Breast epithelium (tissue), 3 donors: ENCODE data around the gene HECTD2.

ENCODE experiments used
- POLR2AphosphoS5 ChIP-seq, 3 donors: sonication (generic); formaldehyde crosslinking; IDR thresholded peaks; one replicate each; pipeline ENCODE4 v1.6.1; 2017; ENCODE audit warnings: antibody characterized with exemption in 3 of 3
- TF ChIP-seq, protein P1 (sequence below), 3 donors: fragments of 450-650 bp; IDR thresholded peaks; one replicate each; pipeline ENCODE4 v1.5.1; 2016 to 2017; ENCODE audit warnings: antibody characterized with exemption in 3 of 3, mild to moderate bottlenecking in 3 of 3, moderate library complexity in 3 of 3

DNA sequence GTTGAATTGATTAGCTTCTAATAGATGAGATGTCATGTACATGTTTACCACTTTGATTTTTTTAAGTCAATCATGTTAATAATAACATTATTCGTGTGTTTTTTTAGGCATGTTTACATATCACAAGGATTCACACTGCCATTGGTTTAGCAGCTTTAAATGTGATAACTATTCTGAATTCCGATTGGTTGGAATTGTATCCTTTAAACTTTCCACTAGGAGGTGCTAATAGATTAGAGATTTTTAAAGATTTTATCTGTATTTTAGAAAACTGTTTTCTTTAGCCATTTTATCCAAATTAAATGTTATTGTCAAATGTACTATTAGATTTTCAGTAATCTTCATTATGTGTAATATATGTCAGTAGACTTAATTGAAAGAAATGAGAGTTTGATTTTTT is 83.2 kb downstream of the HECTD2 start:
- no peak for TF ChIP-seq POLR2AphosphoS5 (IDR thresholded peaks at IDR 0.05)
- TF ChIP-seq, protein P1, sequence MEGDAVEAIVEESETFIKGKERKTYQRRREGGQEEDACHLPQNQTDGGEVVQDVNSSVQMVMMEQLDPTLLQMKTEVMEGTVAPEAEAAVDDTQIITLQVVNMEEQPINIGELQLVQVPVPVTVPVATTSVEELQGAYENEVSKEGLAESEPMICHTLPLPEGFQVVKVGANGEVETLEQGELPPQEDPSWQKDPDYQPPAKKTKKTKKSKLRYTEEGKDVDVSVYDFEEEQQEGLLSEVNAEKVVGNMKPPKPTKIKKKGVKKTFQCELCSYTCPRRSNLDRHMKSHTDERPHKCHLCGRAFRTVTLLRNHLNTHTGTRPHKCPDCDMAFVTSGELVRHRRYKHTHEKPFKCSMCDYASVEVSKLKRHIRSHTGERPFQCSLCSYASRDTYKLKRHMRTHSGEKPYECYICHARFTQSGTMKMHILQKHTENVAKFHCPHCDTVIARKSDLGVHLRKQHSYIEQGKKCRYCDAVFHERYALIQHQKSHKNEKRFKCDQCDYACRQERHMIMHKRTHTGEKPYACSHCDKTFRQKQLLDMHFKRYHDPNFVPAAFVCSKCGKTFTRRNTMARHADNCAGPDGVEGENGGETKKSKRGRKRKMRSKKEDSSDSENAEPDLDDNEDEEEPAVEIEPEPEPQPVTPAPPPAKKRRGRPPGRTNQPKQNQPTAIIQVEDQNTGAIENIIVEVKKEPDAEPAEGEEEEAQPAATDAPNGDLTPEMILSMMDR (IDR thresholded peaks at IDR 0.05) = peak; percentile 13 to 64 (median 59)
